Nucleus accumbens (tissue), 56 donors: ENCODE measurements around the gene ADAMTSL1.
"Not testable (repeated sequence)": the region's sequence is repeated elsewhere in the genome, so short reads cannot be mapped to it uniquely, and the experiment has no call there.

Experiments used
- DNase-seq, 56 donors: peaks; one replicate each; lab custom pipeline; 2025; lab: John Stamatoyannopoulos, UW

ADAMTSL1 gene

GRCh38 chr9:18848657-18849056 lies 374.7 kb downstream of the ADAMTSL1 start:
- no peak for DNase-seq

GRCh38 chr9:18849270-18849669 lies 375.3 kb downstream of the ADAMTSL1 start:
- no peak for DNase-seq

GRCh38 chr9:18849890-18850677 lies 376.1 kb downstream of the ADAMTSL1 start:
- no peak for DNase-seq

- no peak for DNase-seq
Observed at GRCh38 chr9:18851069-18851795, 377.3 kb downstream of the ADAMTSL1 start.

- no peak for DNase-seq
Observed at GRCh38 chr9:18855656-18856055, 381.7 kb downstream of the ADAMTSL1 start.

- no peak for DNase-seq
Observed at GRCh38 chr9:18857334-18857733, 383.4 kb downstream of the ADAMTSL1 start.

- no peak for DNase-seq
Observed at GRCh38 chr9:18857769-18858168, 383.8 kb downstream of the ADAMTSL1 start.

- peak in 21 of 56 donors; percentile 1 to 40 (median 9) for DNase-seq
Observed at GRCh38 chr9:18861609-18862544, 387.9 kb downstream of the ADAMTSL1 start.

- DNase-seq: no peak
Observed at GRCh38 chr9:18863791-18864190, 389.8 kb downstream of the ADAMTSL1 start.

GRCh38 chr9:18864516-18864915 lies 390.6 kb downstream of the ADAMTSL1 start:
- no peak for DNase-seq

GRCh38 chr9:18865542-18865941 lies 391.6 kb downstream of the ADAMTSL1 start:
- no peak for DNase-seq

GRCh38 chr9:18866121-18866831 lies 392.3 kb downstream of the ADAMTSL1 start:
- no peak for DNase-seq

- DNase-seq: no peak
Observed at GRCh38 chr9:18869725-18870124, 395.8 kb downstream of the ADAMTSL1 start.

- DNase-seq: no peak
Observed at GRCh38 chr9:18874069-18874468, 400.1 kb downstream of the ADAMTSL1 start.

- not testable (repeated sequence) for DNase-seq
Observed at GRCh38 chr9:18874990-18875389, 401.0 kb downstream of the ADAMTSL1 start.

- no peak for DNase-seq
Observed at GRCh38 chr9:18877984-18878383, 404.0 kb downstream of the ADAMTSL1 start.

GRCh38 chr9:18881758-18882157 lies 407.8 kb downstream of the ADAMTSL1 start:
- DNase-seq: peak in 3 of 56 donors; percentile 1 to 4 (median 3)

GRCh38 chr9:18887546-18887945 lies 413.6 kb downstream of the ADAMTSL1 start:
- DNase-seq: no peak

- peak in 1 of 56 donors; percentile 3 for DNase-seq
Observed at GRCh38 chr9:18888290-18888689, 414.3 kb downstream of the ADAMTSL1 start.

GRCh38 chr9:18889550-18889949 lies 415.6 kb downstream of the ADAMTSL1 start:
- no peak for DNase-seq
